OCI-M2 (cell line): ENCODE data around the gene TTLL12.

ENCODE experiments used
- DNase-seq: peaks from one replicate; lab custom pipeline; 2025; ENCODE audit not compliant: unreplicated experiment; lab: John Stamatoyannopoulos, UW

The TTLL12 gene

DNA sequence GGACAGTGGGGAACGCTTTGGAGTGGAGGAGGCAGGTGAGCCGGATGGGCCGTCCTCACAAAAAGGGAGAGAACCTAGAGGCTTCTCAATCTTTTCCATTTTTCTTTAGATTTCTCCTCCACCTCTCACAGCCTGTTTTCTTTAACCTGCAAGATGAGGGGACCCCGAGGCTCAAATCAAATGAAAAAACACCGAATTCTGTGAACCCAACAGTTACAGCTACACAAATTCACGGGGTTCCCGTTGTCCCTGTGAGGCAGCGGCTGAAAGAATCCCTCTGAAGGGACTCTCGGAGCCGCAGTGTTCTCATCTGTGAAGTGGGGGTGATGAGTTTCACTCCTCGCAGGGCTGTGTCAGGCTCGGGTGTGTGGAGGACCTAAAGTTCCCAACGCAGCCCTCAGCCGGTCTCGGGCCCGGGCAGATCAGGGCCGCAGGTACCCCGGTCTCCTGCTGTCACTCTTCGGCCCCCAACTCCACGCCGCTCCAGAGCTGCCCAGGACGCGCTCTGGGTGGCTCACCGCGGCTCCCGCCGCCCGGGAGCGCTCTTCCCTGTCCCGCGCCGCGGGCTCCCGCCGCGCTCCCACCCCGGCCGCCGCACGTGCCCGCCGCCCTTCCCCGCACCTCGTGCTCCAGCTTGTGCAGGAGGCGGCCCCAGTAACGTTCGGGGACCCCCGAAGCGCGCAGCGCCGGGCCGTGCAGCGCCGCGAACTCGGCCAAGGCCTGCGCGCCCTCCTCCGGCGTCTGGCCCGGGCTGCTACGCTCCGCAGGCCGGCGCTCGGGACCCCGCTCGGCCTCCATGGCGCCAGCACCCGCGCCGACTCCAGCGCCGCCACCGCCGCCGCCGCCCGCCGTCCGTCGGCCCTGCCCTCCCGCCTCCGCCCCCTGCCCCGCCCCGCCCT is at the start of gene TTLL12:
Gene TTLL12, minus strand, starts transcription at position 863 of the 899 bp plus-strand sequence. Its CDS starts 65 bp downstream, at position 798.
- DNase-seq: no peak

DNA sequence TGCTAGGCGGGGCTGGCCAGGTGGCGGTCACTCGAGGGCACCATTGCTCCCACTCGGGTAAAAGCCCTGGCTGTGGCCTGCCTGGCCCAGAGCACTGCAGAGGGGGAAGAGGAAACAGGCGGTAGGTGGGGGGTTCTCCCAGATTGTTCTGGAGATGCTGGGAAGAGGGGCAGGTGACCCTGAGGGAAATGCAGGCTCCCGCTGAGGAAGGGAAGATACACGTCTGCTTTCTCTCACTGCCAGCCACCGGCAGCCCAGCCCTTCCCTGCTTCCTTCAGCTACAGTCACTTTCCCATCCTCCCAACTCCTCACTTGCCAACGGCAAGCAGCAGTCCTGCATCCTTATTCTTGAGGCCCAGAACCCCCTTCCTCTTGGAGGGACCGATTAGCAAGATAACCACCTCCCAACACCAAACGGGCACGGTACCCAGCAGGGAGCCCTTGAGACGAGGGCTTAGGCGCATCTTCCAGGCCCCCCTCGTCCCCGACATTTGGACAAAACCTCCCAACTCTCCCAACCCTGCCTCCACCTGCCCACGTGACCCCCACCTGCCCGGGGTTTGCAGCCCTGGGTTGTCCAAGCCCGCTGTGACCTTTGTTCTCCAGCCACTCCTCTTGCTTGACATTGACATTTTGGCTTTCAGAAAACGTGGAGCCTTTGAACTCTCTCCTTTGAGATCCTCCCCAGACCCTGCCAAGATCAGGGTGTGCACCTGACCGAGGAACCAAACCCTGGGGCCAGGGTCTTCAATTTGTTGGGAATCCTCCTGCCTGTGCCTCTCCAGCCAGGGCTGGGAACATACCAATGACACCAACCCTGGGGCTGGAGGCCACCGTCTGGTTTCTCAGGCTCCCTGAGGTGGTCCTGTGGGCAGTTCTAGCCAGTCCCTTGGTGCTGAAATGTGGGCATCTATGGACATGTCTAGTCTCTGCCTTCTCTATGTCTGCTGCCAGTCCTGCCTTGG is 48.8 kb upstream of the TTLL12 start:
- DNase-seq: no peak

DNA sequence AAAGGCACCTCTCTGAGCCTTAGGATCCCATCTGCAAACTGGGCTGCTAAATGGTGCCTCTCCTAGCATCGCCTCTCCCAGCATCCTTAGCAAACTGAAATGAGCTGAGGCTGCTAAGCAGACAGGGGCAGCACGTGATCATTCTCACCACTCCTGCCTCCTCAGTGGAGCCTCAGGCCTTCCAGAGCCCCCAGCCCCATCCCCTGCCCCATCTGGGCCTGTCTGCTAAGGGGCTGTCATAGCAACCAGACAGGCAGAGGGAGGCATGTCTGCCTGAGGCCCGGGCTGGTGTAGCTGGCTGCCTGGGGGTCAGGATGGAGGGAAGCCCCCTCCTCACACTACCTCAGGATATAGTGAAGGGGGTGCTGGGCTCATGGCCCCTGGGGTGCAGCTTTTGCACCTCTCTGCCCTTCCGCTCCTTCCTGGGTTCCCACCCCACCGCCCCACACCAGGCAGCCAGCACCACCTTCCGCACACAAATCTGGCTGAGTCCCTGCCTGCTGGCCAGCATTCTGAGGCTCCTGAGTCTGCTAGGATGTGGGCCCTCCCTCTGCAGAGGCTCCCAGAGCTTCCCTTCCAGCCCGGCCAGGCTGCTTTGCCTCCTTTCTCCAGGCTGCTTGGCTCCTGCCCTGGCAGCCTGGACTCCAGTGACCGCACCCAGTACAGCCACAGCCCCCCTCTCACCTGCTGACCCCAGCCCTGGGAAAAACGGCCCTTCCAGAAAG is 47.5 kb upstream of the TTLL12 start:
- no peak for DNase-seq

DNA sequence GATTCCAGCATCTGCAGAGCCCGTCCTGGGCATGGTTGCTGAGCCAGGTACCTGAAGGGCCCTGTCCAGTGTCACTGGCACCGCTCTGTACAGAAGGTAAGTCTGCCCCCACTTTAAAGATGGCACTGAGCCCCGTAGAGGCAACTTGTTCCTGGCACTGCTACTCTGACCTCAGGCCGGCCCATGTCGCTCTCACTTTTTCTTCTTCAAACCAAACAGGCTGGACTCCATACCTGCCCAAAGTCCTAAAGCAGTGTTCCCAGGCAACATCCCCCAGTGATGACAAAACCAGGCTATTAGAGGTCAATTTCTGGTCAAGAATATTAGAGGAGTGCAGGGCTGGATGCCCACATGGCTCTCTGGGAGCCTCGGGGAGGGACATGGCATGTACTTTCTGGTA is 46.6 kb upstream of the TTLL12 start:
- no peak for DNase-seq

DNA sequence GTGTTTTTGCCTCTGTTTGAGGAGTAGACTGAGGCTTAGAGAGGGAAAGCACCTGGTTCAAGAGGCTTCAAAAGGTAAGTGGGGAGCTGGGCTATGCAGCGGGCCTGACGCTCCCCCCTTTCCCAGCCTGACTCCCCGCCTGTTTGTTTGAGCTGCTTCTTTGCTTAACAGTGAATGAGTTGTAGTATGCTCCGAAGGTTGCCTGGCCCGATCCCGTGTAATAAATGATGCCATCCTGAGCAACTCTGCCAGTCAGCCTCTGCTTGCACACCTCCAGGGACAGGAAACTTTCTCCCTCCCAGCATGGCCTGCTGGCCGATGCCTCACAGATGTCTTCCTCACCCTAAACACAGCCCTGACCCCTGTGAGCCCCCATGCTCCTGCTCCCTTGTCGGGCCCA is 45.5 kb upstream of the TTLL12 start:
- DNase-seq: no peak

DNA sequence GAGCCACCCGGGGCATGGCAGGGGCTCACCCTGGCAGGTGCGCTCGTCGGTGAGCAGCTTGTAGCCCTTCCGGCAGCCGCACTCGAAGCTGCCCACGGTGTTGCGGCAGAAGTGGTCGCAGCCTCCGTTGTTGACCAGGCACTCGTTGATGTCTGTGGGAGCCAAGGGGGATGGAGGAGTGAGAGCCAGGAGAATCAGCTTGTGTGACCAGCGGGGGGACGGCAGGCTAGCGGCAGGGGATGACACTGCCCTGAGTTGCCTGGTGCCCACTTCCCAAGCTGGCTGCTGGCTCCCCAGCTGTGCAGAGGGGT is 44.7 kb upstream of the TTLL12 start:
- no peak for DNase-seq

DNA sequence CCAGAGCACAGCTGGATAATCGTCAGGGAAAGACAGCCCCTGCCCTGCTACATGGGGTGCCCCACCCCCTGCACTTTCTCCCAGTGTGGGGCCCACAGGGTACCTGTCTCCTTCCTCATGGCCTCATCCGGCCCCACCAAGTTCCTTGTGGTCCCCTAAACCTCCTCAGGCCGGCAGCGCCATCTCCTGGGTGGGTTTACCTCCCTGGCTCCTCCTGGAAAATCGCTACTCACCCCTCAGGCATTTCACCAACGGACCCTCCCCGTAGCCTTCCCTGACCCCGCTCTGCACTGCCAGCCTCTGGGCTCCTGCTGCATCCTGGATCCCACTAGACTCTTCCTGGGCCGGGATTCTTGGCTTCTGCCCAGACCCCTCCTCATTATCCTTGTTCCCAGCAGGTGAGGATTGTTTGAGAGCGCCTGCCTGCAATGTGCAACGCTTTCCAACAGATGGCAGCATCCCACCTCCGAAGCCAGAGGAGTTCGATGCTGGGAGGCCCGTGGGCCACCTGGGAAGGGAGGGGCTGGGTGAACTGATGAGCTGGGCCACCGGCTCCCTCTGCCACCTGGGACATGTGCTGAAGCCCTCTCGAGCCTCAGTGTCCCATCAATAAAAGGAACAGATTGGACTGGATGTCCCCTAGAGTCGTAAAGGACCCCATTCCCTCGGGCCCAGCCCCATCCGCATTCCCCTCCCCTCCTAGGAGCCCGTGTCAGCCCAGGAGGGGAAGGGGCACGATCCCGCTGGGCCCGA is 44.2 kb upstream of the TTLL12 start:
- DNase-seq: peak; percentile 42

DNA sequence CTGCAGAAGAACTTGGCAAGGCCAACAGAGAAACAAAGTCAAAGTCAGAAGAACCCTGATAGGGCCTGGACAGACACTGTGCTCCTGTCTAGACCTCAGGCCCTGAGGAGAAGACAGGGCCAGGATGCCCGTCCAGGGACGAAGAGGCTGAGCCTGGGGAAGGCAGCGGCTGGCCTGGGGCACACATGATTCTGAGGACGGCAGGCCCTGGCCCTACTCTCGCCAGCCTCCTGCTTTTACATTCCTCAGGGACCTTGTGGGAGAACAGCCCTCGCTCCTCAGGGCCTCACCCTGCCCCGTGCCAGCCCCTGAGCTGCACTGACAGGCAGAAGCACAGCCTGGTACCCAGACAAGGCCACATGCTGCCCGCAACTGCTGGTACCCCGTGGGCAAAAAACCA is 43.6 kb upstream of the TTLL12 start:
- no peak for DNase-seq

DNA sequence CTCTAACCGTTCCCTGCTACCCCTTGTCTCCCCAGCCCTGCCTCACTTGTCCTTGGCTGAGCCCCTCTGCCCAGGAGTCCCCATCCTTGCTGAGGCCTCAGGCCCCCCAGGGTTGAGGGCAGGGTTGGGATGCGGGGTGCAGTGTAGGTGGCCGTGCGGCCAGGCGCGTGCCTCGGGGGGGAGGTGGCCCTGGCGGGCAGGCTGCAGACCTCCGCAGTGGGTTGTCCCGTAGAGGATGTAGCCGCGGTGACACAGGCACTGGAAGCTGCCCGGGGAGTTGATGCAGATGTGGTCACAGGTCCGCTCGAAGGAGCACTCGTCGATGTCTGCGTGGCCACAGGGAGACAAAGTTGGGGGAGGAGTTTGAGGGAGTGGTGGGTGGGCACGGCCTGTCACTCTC is 41.9 kb upstream of the TTLL12 start:
- no peak for DNase-seq

DNA sequence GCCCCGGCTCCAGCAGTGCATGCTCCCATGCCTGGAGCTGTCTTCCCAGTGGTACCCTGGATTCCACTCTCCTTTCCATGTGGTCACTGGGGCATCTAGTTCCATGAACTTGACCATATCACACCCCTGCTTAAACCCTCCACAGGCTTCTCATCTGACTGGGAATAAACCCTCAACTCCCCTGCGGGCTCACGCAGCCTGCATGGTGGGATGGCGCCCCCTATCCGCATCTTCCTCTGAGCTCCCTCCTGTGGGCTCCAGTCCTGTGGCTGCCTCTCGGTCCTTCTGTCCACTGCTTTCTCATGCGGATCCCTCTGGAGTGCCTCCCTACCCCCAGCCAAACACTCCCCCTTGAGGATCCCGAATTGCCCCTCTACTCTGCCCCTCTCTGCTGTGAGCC is 41.4 kb upstream of the TTLL12 start:
- no peak for DNase-seq

DNA sequence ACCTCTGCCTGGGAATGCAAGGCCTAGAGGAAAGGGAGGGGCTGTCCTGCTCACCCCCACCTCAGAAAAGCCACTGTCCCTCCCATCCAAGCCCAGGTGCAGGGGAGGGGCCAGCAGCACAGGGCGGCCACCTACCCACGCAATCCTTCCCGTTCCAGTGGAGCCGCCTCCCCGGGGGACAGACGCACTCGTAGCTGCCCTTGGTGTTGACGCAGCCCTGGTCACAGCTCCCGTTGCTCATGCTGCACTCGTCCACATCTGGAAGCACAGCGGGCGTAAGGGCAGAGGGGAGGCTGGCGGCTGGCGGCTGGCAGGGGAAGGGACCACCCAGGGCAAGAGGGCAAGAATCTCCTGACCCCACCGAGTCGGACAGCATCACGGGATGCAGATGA is 40.3 kb upstream of the TTLL12 start:
- no peak for DNase-seq

DNA sequence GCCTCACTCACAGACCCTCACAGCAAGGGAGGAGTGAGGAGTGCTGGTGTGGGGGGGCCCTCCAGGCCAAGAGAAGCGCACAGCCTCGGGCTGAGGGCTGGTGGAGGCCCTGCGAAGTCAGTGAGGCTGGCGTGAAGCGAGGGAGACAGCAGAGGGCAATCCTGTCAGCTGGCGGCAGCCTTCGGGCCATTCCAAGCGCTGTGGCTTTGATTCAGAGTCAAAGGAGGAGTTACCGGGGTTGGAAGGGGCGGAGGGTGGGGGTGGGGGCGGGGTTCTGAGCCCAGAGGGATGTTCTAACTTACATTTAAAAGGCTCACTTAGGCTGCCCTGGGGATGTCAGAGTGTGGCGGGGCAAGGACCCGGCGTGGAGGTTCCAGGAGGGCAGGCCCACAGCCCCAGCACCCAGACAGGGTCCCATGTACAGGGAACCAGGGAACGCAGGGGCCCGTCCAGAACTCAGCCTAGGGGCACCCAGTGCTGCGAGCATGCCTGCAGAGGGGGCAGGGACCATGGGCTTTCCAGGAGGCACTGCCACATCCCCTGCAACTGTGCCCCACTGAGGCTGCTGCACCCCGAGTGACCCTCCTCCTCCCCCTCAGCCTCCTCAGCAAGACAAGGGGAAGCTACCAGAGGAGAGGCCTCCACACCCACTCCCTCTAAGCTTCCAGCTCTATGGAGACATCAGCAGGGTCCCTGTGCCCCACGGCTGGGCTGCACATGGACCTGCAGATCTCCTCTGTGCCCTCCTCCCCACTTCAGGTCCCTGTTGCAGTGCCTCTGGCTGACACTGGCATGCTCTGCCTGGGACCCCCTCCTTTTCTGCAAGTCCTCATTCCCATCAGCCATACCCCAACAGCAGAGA is 39.7 kb upstream of the TTLL12 start:
- DNase-seq: no peak

DNA sequence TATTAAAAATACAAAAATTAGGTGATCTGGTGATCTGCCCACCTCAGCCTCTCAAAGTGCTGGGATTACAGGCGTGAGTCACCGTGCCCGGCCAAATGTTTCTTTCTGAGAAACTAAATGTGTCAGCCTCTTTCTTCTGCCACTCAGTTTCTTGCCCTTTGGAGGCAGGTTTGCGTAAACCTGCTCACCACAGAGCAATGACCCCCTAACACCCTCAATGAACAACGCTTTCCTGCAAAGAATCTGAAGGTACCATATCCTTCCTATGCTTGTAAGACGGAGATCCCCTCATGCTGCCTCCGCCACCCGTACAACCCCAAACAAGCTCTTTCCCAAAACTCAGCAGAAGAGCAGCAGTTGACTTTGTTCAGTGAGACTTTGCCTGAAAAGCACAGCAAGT is 38.7 kb upstream of the TTLL12 start:
- no peak for DNase-seq

DNA sequence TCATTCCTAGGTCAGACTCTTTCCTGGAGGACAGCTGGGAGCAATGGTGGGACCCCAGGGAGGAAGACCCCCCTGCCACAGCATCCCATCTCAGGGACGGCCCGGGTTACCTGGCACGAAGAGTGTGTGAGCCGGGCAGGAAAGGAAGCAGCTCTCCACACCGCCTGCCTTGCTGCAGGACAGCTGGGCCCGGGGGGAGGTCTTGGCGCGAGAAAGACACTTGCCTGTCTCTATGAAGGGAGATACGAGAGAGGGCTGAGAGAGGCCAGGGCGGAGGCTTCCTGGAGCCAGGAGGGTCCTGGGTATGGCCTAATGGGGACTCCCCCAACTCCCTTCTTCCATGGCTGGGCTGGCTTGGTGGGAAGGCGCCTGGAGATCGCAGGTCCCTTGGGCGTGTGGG is 36.1 kb upstream of the TTLL12 start:
- DNase-seq: no peak

DNA sequence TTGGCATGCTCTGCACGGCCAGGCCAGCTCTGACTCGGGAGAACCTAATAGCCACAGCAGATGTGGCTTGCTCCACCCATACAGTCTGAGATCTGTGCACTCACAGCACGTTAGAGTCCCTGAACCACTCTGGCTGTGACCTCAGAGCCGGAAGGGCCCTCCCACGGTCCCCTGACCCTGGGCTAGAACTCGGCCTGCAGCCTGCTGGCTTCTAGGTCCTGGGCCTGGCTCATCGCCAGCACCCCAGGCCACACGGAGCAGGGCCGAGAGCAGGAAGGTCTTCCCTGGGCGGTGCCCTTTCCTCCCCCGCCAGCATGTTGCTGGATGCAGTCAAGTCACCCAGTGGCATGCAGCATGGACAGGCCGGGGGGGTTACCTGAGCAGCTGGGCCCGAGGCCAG is 35.3 kb upstream of the TTLL12 start:
- no peak for DNase-seq

DNA sequence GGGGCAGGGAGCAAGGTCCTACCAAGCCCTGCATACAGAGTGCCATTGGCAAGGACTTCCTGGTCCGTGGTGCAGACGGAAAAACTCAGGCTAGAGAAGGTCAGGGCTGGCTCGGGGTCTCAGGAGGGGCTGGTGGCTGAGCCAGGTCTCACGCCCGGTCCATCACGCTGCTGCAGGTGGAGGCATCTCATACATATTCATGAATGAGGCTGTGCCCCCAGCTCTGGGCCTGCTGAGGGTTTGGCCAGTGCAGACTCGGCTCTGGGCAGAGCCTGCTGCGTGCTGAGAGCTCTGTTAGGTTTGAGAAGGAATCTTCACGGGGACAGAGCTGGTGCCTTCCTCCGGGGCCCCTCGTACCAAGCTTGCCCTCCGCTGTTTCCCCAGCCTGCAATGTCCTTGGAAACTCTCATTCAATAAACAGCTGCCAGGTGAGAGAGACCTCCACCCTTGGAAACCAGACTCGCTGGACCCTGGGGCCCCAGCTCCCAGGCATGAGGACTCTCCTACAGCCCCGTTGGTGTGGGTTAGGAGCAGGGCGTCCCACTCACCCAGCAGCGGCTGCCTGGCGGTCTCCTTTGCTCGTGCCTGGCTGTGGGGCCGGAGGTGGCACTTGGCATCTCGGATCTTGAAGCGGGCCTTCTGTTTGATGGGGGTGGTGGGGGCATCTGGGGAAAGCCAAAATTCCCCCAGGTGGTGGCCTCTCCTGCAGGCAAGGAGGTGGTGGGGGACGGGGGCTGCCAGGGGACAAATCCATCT is 33.9 kb upstream of the TTLL12 start:
- DNase-seq: no peak

DNA sequence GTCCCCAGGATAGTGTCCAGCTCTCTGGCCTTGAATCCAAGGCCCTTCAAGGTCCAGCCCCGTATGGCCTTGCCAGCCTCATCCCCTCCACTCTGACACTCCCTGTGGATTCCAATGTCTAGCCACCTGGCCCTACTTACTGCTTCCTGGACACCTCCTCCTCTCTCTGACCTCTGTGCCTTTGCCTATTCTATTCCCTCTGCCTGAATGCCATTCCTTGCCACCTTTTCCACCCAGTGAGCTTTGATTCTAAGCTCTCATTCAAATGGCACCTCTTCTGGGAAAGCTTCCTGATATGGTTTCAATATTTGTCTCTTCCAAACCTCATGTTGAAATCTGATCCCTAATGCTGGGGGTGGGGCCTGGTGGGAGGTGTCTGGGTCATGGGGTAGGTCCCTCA is 31.9 kb upstream of the TTLL12 start:
- DNase-seq: no peak

DNA sequence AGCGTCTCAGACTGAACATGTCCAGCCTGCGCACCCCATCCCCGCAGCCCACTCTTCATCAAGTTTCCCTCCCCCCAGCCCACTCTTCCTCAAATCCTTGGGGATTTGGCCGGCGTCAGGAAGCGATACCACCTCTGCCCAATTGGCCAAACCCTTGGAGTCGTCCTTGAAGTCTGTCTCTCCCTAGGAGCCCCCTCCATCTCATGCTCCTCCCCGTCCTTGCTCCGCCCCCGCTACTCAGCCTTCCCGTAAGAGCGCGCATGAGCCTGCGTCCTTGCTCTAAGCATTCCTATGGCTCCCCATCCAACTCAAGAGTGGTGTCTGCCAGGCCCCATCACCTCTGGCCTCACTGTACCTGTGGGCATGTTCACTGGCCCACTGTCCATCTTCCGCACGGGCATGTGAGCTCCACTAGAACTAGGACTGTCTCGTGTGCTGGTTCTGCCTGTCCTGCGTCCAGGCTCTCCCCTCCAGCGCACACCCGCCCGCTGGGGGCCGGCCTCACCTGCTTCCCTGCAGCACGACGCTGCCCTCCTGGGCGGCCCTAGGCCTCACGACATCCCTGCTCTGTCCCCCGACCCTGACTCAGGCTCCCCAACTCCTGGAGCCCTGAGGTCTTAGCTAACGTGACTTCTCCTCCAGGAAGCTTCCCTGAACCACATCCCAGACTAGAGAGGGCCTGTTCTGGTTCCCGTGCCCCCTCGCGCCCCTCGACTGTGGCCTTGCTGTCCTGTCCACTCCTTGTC is 30.5 kb upstream of the TTLL12 start:
- no peak for DNase-seq
